Measurements from ENCODE around the gene GPBAR1. TPM values are rescaled to one million over a fixed set of nuclear protein-coding genes. Genes with fewer than 3 reads are reported as not detected.
A peak's percentile ranks its signal among the peaks of the same experiment; 100 is the strongest.
"Not testable (repeated sequence)": the region's sequence is repeated elsewhere in the genome, so short reads cannot be mapped to it uniquely, and the experiment has no call there.

The GPBAR1 gene
- total RNA-seq, 4 donors from 2014 or later, result 0.26 to 1.3 (median 0.31) TPM; not detected in 1

DNA sequence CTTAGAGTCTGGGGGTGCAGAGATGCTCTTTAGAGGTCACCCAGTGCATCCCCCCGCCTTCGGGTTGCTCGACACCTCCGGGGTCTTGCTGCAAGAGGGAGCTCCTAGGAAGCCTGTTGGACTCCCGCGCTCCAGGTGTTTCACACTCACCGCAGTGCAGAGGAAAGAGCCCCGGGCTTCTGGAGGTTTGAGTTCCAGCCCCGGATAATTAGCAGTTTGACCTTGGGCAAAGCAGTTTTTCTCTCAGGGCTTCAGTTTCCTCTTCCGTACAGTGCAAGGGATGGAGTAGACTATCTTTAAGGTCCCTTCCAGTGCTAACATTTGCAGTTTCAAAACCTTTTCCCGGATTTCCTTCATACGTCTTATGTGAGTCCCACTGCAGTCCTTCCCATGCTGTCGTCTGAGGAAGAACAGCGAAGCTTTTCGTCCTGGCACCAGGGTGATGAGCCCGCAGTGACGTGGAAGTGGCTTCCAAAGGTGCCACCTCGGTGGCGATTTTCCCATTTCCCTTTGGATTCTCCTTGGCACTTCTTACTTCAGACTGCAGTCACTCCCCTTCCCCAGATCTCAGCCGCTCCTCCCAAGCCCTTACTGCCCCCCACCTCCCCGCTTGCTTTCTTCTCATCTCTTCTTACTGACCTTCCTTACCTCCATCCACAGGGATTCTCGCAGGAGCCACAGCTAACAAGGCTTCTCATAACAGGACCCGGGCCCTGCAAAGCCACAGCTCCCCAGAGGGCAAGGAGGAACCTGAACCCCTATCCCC is 10.1 kb downstream of the GPBAR1 start:
- H3K27me3 ChIP-seq, result no peaks in the 10 kb centered on the region
- peak overlapping the region; percentile 71 to 92 (median 74) for H3K4me3 ChIP-seq
- TF ChIP-seq POLR2A (IDR thresholded peaks at IDR 0.05), result no peak
- TF ChIP-seq, protein P1, sequence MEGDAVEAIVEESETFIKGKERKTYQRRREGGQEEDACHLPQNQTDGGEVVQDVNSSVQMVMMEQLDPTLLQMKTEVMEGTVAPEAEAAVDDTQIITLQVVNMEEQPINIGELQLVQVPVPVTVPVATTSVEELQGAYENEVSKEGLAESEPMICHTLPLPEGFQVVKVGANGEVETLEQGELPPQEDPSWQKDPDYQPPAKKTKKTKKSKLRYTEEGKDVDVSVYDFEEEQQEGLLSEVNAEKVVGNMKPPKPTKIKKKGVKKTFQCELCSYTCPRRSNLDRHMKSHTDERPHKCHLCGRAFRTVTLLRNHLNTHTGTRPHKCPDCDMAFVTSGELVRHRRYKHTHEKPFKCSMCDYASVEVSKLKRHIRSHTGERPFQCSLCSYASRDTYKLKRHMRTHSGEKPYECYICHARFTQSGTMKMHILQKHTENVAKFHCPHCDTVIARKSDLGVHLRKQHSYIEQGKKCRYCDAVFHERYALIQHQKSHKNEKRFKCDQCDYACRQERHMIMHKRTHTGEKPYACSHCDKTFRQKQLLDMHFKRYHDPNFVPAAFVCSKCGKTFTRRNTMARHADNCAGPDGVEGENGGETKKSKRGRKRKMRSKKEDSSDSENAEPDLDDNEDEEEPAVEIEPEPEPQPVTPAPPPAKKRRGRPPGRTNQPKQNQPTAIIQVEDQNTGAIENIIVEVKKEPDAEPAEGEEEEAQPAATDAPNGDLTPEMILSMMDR (IDR thresholded peaks at IDR 0.05), result no peak
- WGBS, 2 donors, result 2 to 4% methylated on average over 17 to 21 of the region's 23 CpGs
- intact Hi-C loops (cut with DNase I), result loop anchor here (5.0 kb wide), 1 partner anchor 126 kb away; the partner anchor contains the start of gene CTDSP1
- H3K9me3 ChIP-seq, result no peaks in the 10 kb centered on the region
- peaks cover 34 to 51% (median 36%) of the 10 kb centered on the region in 3 donors for H3K36me3 ChIP-seq
- H3K4me1 ChIP-seq, result peaks cover 29 to 81% (median 38%) of the 10 kb centered on the region in 3 donors
- H3K27ac ChIP-seq, result peak overlapping the region; percentile 84 to 92 (median 88)
- DNase-seq, result no peak

DNA sequence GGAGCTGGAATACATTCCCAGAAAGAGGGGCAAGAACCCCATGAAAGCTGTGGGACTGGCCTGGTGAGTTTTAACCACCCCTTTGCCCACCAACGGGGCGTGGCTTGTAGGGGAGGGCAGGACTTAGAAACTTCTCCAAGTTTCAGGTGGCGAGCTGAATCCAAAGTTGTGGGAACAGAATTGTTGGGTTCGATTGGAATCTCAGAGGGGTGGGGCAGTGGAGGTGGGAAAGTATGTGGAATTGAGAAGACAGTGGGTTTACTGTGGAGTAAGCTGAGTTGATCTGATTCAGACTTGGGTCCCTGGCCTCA is 10.6 kb downstream of the GPBAR1 start:
- TF ChIP-seq, protein P1 (IDR thresholded peaks at IDR 0.05), result no peak
- TF ChIP-seq POLR2A (IDR thresholded peaks at IDR 0.05), result no peak
- 27 to 33% methylated on average over 2 to 4 of the region's 4 CpGs for WGBS, 2 donors
- intact Hi-C loops (cut with DNase I), result loop anchor here (5.0 kb wide), 1 partner anchor 126 kb away; the partner anchor contains the start of gene CTDSP1
- Histone ChIP-seq H3K36me3 (peaks cover 34 to 51% (median 38%) of the 10 kb centered on the region in 3 donors), H3K4me3 (peak overlapping the region; percentile 71 to 92 (median 74)), H3K27ac (peak overlapping the region; percentile 84 to 92 (median 88)), H3K9me3 (no peaks in the 10 kb centered on the region), H3K4me1 (peaks cover 29 to 79% (median 38%) of the 10 kb centered on the region in 3 donors), H3K27me3 (no peaks in the 10 kb centered on the region)
- DNase-seq, result no peak

DNA sequence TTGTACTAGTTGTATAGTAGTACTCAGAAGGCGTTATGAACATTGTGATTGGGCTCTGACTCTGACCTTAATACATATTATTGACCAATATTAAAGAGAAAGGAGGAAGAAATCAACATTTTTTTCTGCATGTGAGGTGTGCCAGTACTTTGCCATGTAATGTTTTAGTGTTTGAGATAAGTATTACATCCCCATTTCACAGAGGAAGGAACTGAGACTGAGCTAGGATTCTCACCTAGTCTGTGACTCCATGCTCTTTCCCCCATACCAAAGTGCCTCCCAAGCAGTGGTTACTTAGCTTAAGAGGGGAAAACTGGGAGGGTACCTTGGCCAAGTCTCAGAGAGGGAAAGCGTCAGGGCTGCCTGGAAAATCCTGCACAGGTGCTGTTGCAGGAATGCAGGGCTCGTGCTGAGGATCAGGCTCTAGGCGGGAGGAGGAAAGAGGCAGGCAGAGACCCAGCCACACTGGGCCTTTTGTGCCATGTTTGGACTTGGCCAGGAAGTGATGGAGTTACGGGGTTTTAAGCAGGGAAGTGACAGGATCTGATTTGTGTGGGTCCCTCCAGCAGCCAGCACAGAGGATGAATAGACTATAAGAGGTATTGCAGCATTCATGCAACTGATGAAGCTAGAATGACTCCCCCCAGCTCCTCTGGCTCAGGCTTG is 11.2 kb downstream of the GPBAR1 start:
- 19 to 34% methylated on average over 5 of the region's 5 CpGs for WGBS, 2 donors
- no peak for DNase-seq
- no peaks in the 10 kb centered on the region for H3K27me3 ChIP-seq
- H3K36me3 ChIP-seq, result peaks cover 34 to 51% (median 38%) of the 10 kb centered on the region in 3 donors
- peak overlapping the region in 3 of 4 donors; percentile 71 to 92 (median 78) for H3K4me3 ChIP-seq
- TF ChIP-seq, protein P1 (IDR thresholded peaks at IDR 0.05), result peak in 2 of 6 experiments; percentile 10 to 11
- no peak for TF ChIP-seq POLR2A (IDR thresholded peaks at IDR 0.05)
- intact Hi-C loops (cut with DNase I), result loop anchor here (5.0 kb wide), 1 partner anchor 125 kb away; the partner anchor contains the start of gene CTDSP1
- H3K4me1 ChIP-seq, result peaks cover 29 to 74% (median 38%) of the 10 kb centered on the region in 3 donors
- H3K27ac ChIP-seq, result peak overlapping the region; percentile 84 to 92 (median 88)
- no peaks in the 10 kb centered on the region for H3K9me3 ChIP-seq

DNA sequence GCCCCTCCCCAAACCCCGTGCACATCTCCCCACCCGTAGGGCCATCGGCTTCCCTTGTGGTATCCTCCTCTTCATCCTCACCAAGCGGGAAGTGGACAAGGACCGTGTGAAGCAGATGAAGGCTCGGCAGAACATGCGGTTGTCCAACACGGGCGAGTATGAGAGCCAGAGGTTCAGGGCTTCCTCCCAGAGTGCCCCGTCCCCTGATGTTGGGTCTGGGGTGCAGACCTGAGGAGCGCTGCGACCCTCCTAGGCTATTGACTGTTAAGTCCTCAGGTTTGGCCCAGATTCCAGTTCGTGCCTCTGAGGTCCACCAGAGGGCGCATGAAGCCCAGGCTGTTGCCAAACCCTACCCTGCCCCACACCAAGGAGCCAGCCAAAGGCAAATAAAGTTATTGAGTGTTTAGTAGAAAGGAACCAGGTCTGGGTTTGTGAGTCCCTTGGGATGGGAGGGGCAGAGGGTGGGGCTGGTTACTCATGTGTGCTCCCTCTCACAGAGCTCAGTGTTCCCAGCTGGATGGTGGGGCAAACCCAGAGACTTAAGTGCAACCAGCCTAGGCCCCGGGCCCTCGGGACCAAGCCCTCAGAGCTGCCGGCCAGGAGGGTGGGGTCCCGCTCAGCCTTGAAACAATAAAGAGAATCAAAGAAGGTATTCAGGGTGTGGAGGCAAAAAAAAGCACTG is 11.9 kb downstream of the GPBAR1 start:
- peaks cover 29 to 74% (median 40%) of the 10 kb centered on the region in 3 donors for H3K4me1 ChIP-seq
- H3K27ac ChIP-seq, result peak overlapping the region; percentile 84 to 92 (median 88)
- TF ChIP-seq POLR2A (IDR thresholded peaks at IDR 0.05), result no peak
- TF ChIP-seq, protein P1 (IDR thresholded peaks at IDR 0.05), result peak; percentile 88 to 97 (median 94)
- peak overlapping the region in 2 of 4 donors; percentile 71 to 78 for H3K4me3 ChIP-seq
- H3K9me3 ChIP-seq, result no peaks in the 10 kb centered on the region
- H3K27me3 ChIP-seq, result no peaks in the 10 kb centered on the region
- 9 to 13% methylated on average over 4 to 7 of the region's 18 CpGs for WGBS, 2 donors
- H3K36me3 ChIP-seq, result peaks cover 40 to 51% (median 42%) of the 10 kb centered on the region in 3 donors
- DNase-seq, result peak; percentile 71
- intact Hi-C loops (cut with DNase I), result loop anchor here (5.0 kb wide), 1 partner anchor 125 kb away; the partner anchor contains the start of gene CTDSP1

DNA sequence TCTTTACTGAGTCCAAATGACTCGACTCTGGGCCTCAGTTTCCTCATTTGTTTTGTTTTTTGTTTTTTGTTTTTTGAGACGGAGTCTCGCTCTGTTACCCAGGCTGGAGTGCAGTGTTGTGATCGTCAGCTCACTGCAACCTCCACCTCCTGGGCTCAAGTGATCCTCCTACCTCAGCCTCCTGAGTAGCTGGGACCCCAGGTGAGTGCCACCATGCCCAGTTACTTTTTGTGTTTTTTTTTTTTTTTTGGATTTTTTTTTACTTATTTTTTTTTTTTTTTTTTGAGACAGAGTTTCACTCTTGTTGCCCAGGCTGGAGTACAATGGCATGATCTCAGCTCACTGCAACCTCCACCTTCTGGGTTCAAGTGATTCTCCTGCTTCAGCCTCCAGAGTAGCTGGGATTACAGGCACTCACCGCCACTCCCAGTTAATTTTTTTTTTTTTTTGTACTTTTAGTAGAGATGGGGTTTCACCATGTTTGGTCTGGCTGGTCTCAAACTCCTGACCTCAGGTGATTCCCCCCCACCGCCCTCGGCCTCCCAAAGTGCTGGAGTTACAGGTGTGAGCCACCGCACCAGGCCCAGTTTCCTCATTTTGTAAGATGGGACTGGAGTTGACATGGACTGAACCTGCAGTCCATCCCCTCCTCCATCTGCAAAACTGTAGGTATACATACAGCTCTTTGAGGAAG is 12.5 kb downstream of the GPBAR1 start:
- H3K36me3 ChIP-seq, result peaks cover 47 to 52% (median 47%) of the 10 kb centered on the region in 3 donors
- H3K4me1 ChIP-seq, result peaks cover 29 to 74% (median 42%) of the 10 kb centered on the region in 3 donors
- 56% methylated on average over 6 to 8 of the region's 8 CpGs for WGBS, 2 donors
- not testable (repeated sequence) for H3K27me3 ChIP-seq, DNase-seq, H3K9me3 ChIP-seq
- intact Hi-C loops (cut with DNase I), result loop anchor here (5.0 kb wide), 1 partner anchor 124 kb away; the partner anchor contains the start of gene CTDSP1
- peak overlapping the region; percentile 84 to 92 (median 88) for H3K27ac ChIP-seq
- peak overlapping the region in 1 of 4 donors; percentile 78 for H3K4me3 ChIP-seq

All from esophagus squamous epithelium (tissue), 5 donors.